ENCODE results near the gene SVIL.

DNA sequence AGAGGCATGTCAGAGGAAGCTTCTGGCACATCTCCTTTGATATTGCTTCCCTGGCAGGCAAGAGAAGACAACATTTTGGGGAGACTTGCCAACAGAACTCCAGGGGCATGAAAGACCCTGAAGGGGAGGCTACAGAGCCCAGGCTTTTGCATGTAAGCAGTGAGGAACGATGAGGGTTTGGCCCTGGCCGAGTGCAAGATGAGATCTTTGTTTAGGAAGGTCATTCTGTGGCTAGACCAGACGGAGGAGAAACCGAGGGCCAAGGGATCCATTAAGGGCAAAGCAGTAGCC lies 3.8 kb downstream of the SVIL start:
- TF ChIP-seq, protein P1, sequence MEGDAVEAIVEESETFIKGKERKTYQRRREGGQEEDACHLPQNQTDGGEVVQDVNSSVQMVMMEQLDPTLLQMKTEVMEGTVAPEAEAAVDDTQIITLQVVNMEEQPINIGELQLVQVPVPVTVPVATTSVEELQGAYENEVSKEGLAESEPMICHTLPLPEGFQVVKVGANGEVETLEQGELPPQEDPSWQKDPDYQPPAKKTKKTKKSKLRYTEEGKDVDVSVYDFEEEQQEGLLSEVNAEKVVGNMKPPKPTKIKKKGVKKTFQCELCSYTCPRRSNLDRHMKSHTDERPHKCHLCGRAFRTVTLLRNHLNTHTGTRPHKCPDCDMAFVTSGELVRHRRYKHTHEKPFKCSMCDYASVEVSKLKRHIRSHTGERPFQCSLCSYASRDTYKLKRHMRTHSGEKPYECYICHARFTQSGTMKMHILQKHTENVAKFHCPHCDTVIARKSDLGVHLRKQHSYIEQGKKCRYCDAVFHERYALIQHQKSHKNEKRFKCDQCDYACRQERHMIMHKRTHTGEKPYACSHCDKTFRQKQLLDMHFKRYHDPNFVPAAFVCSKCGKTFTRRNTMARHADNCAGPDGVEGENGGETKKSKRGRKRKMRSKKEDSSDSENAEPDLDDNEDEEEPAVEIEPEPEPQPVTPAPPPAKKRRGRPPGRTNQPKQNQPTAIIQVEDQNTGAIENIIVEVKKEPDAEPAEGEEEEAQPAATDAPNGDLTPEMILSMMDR (conservative IDR thresholded peaks at IDR 0.05 in 1 of 2, IDR thresholded peaks at IDR 0.05 in 1 of 2; ENCODE audit: low read depth in 1 of 2, low read length in 2 of 2), result no peak
- TF ChIP-seq EZH2 (IDR thresholded peaks at IDR 0.05; ENCODE audit: low read length, missing control alignments), result no peak

All from fibroblast of lung (primary cell).